ENCODE data around the gene GHR. TPM values are rescaled to one million over a fixed set of nuclear protein-coding genes. Genes with fewer than 3 reads are reported as not detected.

GHR gene
- polyA plus RNA-seq, 1 experiment, result 0.90 TPM

DNA sequence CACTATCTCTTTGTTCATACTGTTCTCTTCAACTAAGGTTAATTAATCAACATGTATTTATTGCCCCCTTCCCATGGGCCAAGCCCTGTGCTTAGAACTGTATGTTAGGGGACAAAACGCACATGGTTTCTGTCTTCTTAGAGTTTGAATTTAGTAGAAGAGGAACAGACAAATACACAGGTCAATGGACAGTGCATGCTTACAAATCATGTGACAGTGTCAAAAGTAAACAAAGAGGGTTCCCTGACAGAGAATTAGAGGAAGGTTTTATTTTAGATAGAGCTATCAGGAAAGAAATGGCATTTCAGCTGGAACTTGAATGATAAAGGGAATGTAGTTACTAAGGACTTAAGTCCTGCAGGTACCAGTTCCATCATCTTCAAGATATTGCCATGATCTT lies 188.2 kb downstream of the GHR start:
- ChIA-PET CTCF (no interaction called here), POLR2A (no interaction called here)
- Histone ChIP-seq H3K4me3 (ENCODE audit: low read depth, low read length) (no peak overlapping the region), H3K27me3 (ENCODE audit: control insufficient read depth, insufficient read depth, low read length) (no peaks in the 10 kb centered on the region), H3K36me3 (ENCODE audit: control insufficient read depth, insufficient read depth, low read length) (no peaks in the 10 kb centered on the region)
- TF ChIP-seq CTCF (IDR thresholded peaks at IDR 0.05; ENCODE audit: insufficient read depth, low read depth, low read length), result no peak
- DNase-seq (ENCODE audit: low read depth), result no peak

DNA sequence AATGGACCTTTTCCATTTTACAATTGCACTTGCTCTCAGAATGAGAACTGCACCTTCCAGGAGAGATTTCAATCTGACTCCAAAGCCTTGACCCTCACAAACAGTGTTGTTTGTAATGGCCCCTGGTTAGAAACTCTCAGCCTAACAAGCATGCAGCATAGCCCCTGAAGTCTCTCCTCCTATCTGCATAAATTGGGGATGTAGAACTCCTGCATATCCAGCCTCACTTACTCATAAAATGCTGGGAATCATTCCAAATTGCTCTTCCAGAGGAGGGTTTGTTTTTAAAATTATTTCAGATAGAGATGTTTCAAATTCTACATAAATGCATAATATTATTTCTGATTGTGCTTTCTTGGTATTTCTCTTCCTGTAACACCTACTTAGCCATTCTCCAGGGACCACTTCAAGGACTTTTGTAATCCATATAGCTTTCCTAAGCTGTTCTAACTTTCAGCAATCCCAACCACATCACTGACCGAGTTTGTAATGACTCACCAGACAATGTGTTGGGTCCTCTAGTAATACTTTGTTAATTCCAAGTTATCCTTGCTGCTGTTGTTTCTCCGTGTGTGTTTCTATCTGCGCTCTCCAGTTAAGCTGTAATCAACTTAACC lies 189.6 kb downstream of the GHR start:
- CTCF ChIA-PET, result no interaction called here

GRCh38 chr5:42614509-42614908 lies 191.3 kb downstream of the GHR start:
- Histone ChIP-seq H3K36me3 (ENCODE audit: control insufficient read depth, insufficient read depth, low read length) (no peaks in the 10 kb centered on the region), H3K27me3 (ENCODE audit: control insufficient read depth, insufficient read depth, low read length) (no peaks in the 10 kb centered on the region), H3K4me3 (ENCODE audit: low read depth, low read length) (no peak overlapping the region)
- DNase-seq (ENCODE audit: low read depth), result no peak
- CTCF ChIA-PET, result interaction anchor here (1.0 kb wide), 1 partner anchor 9 kb away, joined by 3 read pairs; no protein-coding TSS in a partner anchor
- POLR2A ChIA-PET, result no interaction called here
- no peak for TF ChIP-seq CTCF (IDR thresholded peaks at IDR 0.05; ENCODE audit: insufficient read depth, low read depth, low read length)

More for the DNA sequence above, 189.6 kb downstream of the GHR start:
- H3K27me3 ChIP-seq (ENCODE audit: control insufficient read depth, insufficient read depth, low read length), result no peaks in the 10 kb centered on the region
- TF ChIP-seq CTCF (IDR thresholded peaks at IDR 0.05; ENCODE audit: insufficient read depth, low read depth, low read length), result no peak
- no peak for DNase-seq (ENCODE audit: low read depth)
- POLR2A ChIA-PET, result no interaction called here
- no peak overlapping the region for H3K4me3 ChIP-seq (ENCODE audit: low read depth, low read length)
- H3K36me3 ChIP-seq (ENCODE audit: control insufficient read depth, insufficient read depth, low read length), result no peaks in the 10 kb centered on the region

DNA sequence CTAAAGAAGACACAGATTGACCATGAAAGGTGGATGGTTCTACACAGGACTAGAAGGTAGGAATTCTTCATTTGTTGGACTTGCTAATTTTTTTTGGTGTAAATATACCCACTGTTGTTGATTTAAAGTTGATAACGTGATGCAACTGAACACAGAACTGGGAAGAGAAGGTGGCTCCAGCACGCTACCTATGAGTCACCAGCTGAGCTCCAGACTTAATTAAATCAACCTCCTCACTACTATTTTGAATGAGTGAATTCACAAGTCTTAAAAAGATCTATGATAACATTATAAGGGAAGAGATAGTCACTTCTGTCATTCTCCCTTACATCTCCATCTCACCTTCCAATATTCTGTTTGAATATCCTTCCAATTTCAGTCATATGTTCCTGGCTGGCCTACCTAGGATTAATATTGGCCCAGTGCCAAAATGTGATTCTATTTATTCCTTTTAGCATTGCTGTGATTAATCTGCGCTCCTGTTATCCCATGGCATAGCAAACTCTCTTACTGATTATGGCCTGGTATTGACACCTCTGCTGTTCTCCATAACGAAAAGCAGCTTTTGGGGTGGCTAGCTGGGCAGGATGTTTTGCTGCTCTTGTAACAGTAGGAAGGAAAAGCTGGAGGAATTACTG lies 197.5 kb downstream of the GHR start:
- POLR2A ChIA-PET, result no interaction called here
- no peak for DNase-seq (ENCODE audit: low read depth)
- H3K27me3 ChIP-seq (ENCODE audit: control insufficient read depth, insufficient read depth, low read length), result no peaks in the 10 kb centered on the region
- CTCF ChIA-PET, result interaction anchor here (0.6 to 0.9 kb wide), 2 partner anchors 37 to 152 kb away, joined by 3 to 4 read pairs; no protein-coding TSS in a partner anchor
- no peaks in the 10 kb centered on the region for H3K36me3 ChIP-seq (ENCODE audit: control insufficient read depth, insufficient read depth, low read length)
- TF ChIP-seq CTCF (IDR thresholded peaks at IDR 0.05; ENCODE audit: insufficient read depth, low read depth, low read length), result no peak
- H3K4me3 ChIP-seq (ENCODE audit: low read depth, low read length), result no peak overlapping the region

GRCh38 chr5:42621242-42621641 lies 198.0 kb downstream of the GHR start:
- DNase-seq (ENCODE audit: low read depth), result no peak
- ChIA-PET CTCF (interaction anchor here (0.6 to 0.9 kb wide), 2 partner anchors 38 to 151 kb away, joined by 3 to 4 read pairs; no protein-coding TSS in a partner anchor), POLR2A (no interaction called here)
- H3K27me3 ChIP-seq (ENCODE audit: control insufficient read depth, insufficient read depth, low read length), result no peaks in the 10 kb centered on the region
- no peak overlapping the region for H3K4me3 ChIP-seq (ENCODE audit: low read depth, low read length)
- no peaks in the 10 kb centered on the region for H3K36me3 ChIP-seq (ENCODE audit: control insufficient read depth, insufficient read depth, low read length)
- no peak for TF ChIP-seq CTCF (IDR thresholded peaks at IDR 0.05; ENCODE audit: insufficient read depth, low read depth, low read length)

Measured in BJ (cell line).